Fibroblast of the aortic adventitia (primary cell): ENCODE results near the gene CREB3L2. TPM values are rescaled to one million over a fixed set of nuclear protein-coding genes. Genes with fewer than 3 reads are reported as not detected.
"Not testable (repeated sequence)": the region's sequence is repeated elsewhere in the genome, so short reads cannot be mapped to it uniquely, and the experiment has no call there.

ENCODE experiments used
- DNase-seq: peaks from one replicate; pipeline ENCODE4 v3.0.0-alpha.2; 2010; ENCODE audit warnings: low read depth
- H3K4me3 ChIP-seq: 2 replicates; pipeline ENCODE4 v1.5.1; 2011; ENCODE audit warnings: low read depth, mild to moderate bottlenecking, control low read depth, low read length, moderate library complexity
- CTCF ChIP-seq: IDR thresholded peaks from 2 replicates; pipeline ENCODE4 v1.5.1; 2011; ENCODE audit warnings: mild to moderate bottlenecking, low read length, control low read depth, inconsistent platforms; ENCODE audit not compliant: insufficient read depth
- total RNA-seq: library from RNA; depleted of rRNA; stranded (reverse); fragments of >200 nt; gene quantifications from 2 replicates; pipeline ENCODE4 v1.2.3, GENCODE V29; 2012; ENCODE audit warnings: low replicate concordance

Gene CREB3L2
- total RNA-seq, 1 donor, result 36.8 TPM

- no peak for TF ChIP-seq CTCF
- no peak overlapping the region for H3K4me3 ChIP-seq
- DNase-seq, result no peak
Observed at GRCh38 chr7:137913985-137914384, 87.9 kb downstream of the CREB3L2 start.

- DNase-seq, result peak; percentile 58
- no peak for TF ChIP-seq CTCF
- H3K4me3 ChIP-seq, result no peak overlapping the region
Observed at GRCh38 chr7:137909042-137909441, 92.8 kb downstream of the CREB3L2 start.

GRCh38 chr7:137908106-137908505 is 93.8 kb downstream of the CREB3L2 start:
- no peak for DNase-seq
- H3K4me3 ChIP-seq, result no peak overlapping the region
- no peak for TF ChIP-seq CTCF

- not testable (repeated sequence) for H3K4me3 ChIP-seq, DNase-seq
Observed at GRCh38 chr7:137906636-137907035, 95.2 kb downstream of the CREB3L2 start.

- no peak overlapping the region for H3K4me3 ChIP-seq
- DNase-seq, result no peak
- TF ChIP-seq CTCF, result no peak
Observed at GRCh38 chr7:137904833-137905232, 97.1 kb downstream of the CREB3L2 start.

GRCh38 chr7:137903382-137904169 is 98.3 kb downstream of the CREB3L2 start:
- peak; percentile 68 for TF ChIP-seq CTCF
- no peak overlapping the region for H3K4me3 ChIP-seq
- peak; percentile 86 for DNase-seq

- no peak for DNase-seq
- no peak for TF ChIP-seq CTCF
- no peak overlapping the region for H3K4me3 ChIP-seq
Observed at GRCh38 chr7:137900137-137900536, 101.7 kb downstream of the CREB3L2 start.
